ENCODE results near the gene C13orf46.

The C13orf46 gene

GRCh38 chr13:113937073-113937472 lies 36.8 kb downstream of the C13orf46 start:
- DNase-seq: no peak

- DNase-seq: no peak
Measured at GRCh38 chr13:113936166-113936965, 37.5 kb downstream of the C13orf46 start.

GRCh38 chr13:113935001-113935844 lies 38.7 kb downstream of the C13orf46 start:
- DNase-seq: no peak

GRCh38 chr13:113934576-113934975 lies 39.3 kb downstream of the C13orf46 start:
- no peak for DNase-seq

GRCh38 chr13:113933901-113934300 lies 40.0 kb downstream of the C13orf46 start:
- no peak for DNase-seq

GRCh38 chr13:113931841-113932459 lies 41.9 kb downstream of the C13orf46 start:
- no peak for DNase-seq

- DNase-seq: peak; percentile 52
Measured at GRCh38 chr13:113930671-113931637, 42.9 kb downstream of the C13orf46 start.

- no peak for DNase-seq
Measured at GRCh38 chr13:113929628-113930615, 44.0 kb downstream of the C13orf46 start.

GRCh38 chr13:113928685-113929627 lies 44.9 kb downstream of the C13orf46 start:
- no peak for DNase-seq

- no peak for DNase-seq
Measured at GRCh38 chr13:113927661-113928581, 46.0 kb downstream of the C13orf46 start.

GRCh38 chr13:113926951-113927660 lies 46.8 kb downstream of the C13orf46 start:
- no peak for DNase-seq

- DNase-seq: no peak
Measured at GRCh38 chr13:113926301-113926761, 47.5 kb downstream of the C13orf46 start.

GRCh38 chr13:113924184-113924901 lies 49.5 kb downstream of the C13orf46 start:
- no peak for DNase-seq

- DNase-seq: no peak
Measured at GRCh38 chr13:113923376-113924063, 50.4 kb downstream of the C13orf46 start.

GRCh38 chr13:113922412-113923118 lies 51.3 kb downstream of the C13orf46 start:
- DNase-seq: no peak

- no peak for DNase-seq
Measured at GRCh38 chr13:113921763-113922162, 52.1 kb downstream of the C13orf46 start.

Measured in activated effector memory CD4-positive, alpha-beta T cell treated with Interleukin-2 at 50 U/mL for 16 hours (primary cell).